Naive thymus-derived CD4-positive, alpha-beta T cell (primary cell): ENCODE data around the gene HLCS. TPM values are rescaled to one million over a fixed set of nuclear protein-coding genes. Genes with fewer than 3 reads are reported as not detected.
"Not testable (repeated sequence)": the region's sequence is repeated elsewhere in the genome, so short reads cannot be mapped to it uniquely, and the experiment has no call there.

Source experiments
- ATAC-seq: fragments of 150-1000 bp; cut with Tn5 transposase; 2 replicates; pipeline ENCODE4 v1.10.0; 2021; ENCODE audit warnings: mild to moderate bottlenecking, moderate library complexity
- CTCF ChIA-PET: fragments of 350-600 bp; sonication (Branson Sonifier 250); formaldehyde crosslinking; loops from one replicate; lab custom pipeline; 2021; ENCODE audit warnings: antibody characterized with exemption; lab: Charles Lee
- POLR2A ChIA-PET: fragments of 350-600 bp; sonication (Branson Sonifier 250); formaldehyde crosslinking; loops from one replicate; lab custom pipeline; 2021; ENCODE audit warnings: antibody characterized with exemption, inconsistent platforms; lab: Charles Lee
- DNase-seq, 9 donors: peaks; one replicate each; pipeline versions ENCODE4 v3.0.0 to v3.0.0-alpha.2; 2020 to 2022; ENCODE audit warnings: mixed read lengths in 1 of 9
- H3K27ac ChIP-seq: one replicate; pipeline ENCODE4 v1.7.0; 2013; ENCODE audit warnings: mild to moderate bottlenecking, low read depth, low read length, moderate library complexity
- H3K27me3 ChIP-seq, 2 donors: one replicate each; pipeline ENCODE4 v1.7.0; 2013; ENCODE audit warnings: low read length in 2 of 2, mild to moderate bottlenecking in 2 of 2, moderate library complexity in 2 of 2; ENCODE audit not compliant: control insufficient read depth in 2 of 2, insufficient read depth in 2 of 2
- H3K36me3 ChIP-seq, 3 experiments: 1 replicate in 2 of 3; 2 replicates in 1 of 3; pipeline ENCODE4 v1.7.0; 2013; ENCODE audit warnings: low read length in 3 of 3, mild to moderate bottlenecking in 3 of 3, moderate library complexity in 1 of 3; ENCODE audit not compliant: insufficient read depth in 3 of 3, control insufficient read depth in 2 of 3
- H3K4me1 ChIP-seq, 2 donors: one replicate each; pipeline ENCODE4 v1.7.0; 2013; ENCODE audit warnings: low read length in 2 of 2, mild to moderate bottlenecking in 2 of 2, moderate library complexity in 1 of 2; ENCODE audit not compliant: control insufficient read depth in 2 of 2, insufficient read depth in 2 of 2
- H3K4me3 ChIP-seq: 2 replicates; pipeline ENCODE4 v1.7.0; 2013; ENCODE audit warnings: mild to moderate bottlenecking, low read length
- H3K9me3 ChIP-seq, 3 experiments: 1 replicate in 2 of 3; 2 replicates in 1 of 3; pipeline ENCODE4 v1.7.0; 2013; ENCODE audit warnings: low read length in 3 of 3; ENCODE audit not compliant: control insufficient read depth in 2 of 3
- H3K27ac Mint-ChIP-seq, 9 donors: one replicate each; pipeline ENCODE4 v1.8.0; 2020 to 2022; ENCODE audit warnings: mixed read lengths in 9 of 9, mild to moderate bottlenecking in 8 of 9, moderate library complexity in 5 of 9, inconsistent platforms in 2 of 9
- H3K27me3 Mint-ChIP-seq, 5 donors: one replicate each; pipeline ENCODE4 v1.8.0; 2021 to 2022; ENCODE audit warnings: mixed read lengths in 5 of 5, mild to moderate bottlenecking in 1 of 5
- H3K36me3 Mint-ChIP-seq, 5 donors: one replicate each; pipeline ENCODE4 v1.8.0; 2020 to 2022; ENCODE audit warnings: mixed read lengths in 5 of 5, mild to moderate bottlenecking in 3 of 5, inconsistent platforms in 1 of 5
- H3K4me1 Mint-ChIP-seq, 7 donors: one replicate each; pipeline ENCODE4 v1.8.0; 2020 to 2022; ENCODE audit warnings: mixed read lengths in 7 of 7, mild to moderate bottlenecking in 3 of 7, inconsistent platforms in 1 of 7
- H3K4me3 Mint-ChIP-seq, 10 donors: one replicate each; pipeline ENCODE4 v1.8.0; 2020 to 2022; ENCODE audit warnings: mild to moderate bottlenecking in 10 of 10, mixed read lengths in 10 of 10, moderate library complexity in 6 of 10, inconsistent platforms in 2 of 10
- H3K9me3 Mint-ChIP-seq, 11 donors: one replicate each; pipeline ENCODE4 v1.8.0; 2020 to 2022; ENCODE audit warnings: mixed read lengths in 11 of 11, mild to moderate bottlenecking in 4 of 11, inconsistent platforms in 1 of 11, moderate library complexity in 1 of 11
- intact Hi-C, 2 donors: fragments of 100-400 bp; cut with micrococcal nuclease; formaldehyde crosslinking; loops; one replicate each; pipeline ENCODE4 v1.15.1; 2023
- polyA plus RNA-seq, 2 donors: library from polyadenylated mRNA; unstranded; fragments of 300-500 nt; fragmentation: Illumina TruSeq; gene quantifications; one replicate each; pipeline ENCODE4 v1.2.3, GENCODE V29; 2021
- total RNA-seq, 6 experiments: library from RNA in 5 of 6; stranded (reverse) in 5 of 6; gene quantifications; 1 replicate in 5 of 6; 2 replicates in 1 of 6; pipeline ENCODE4 v1.2.3 and lab custom pipeline; 2021 to 2026

The HLCS gene
- total and polyA plus RNA-seq, 7 experiments from 2014 or later: 7.0 to 19.3 (median 9.0) TPM

DNA sequence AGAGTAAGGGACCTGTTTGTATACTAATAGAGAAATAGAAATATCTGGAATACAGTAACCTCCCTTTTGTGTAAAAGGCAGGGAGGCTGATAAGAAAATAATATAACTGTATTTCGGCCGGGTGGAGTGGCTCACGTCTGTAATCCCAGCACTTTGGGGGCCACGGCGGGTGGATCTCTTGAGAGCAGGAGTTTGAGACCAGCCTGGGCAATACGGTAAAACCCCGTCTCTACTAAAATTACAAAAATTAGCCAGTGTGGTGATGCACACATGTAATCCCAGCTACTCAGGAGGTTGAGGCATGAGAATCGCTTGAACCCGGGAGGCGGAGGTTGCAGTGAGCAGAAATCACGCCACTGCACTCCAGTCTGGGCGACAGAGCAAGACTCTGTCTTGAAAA, 28.8 kb upstream of the HLCS start:
- H3K27me3 ChIP-seq, intact Hi-C loops, H3K4me3 Mint-ChIP-seq, DNase-seq, H3K36me3 ChIP-seq, H3K4me3 ChIP-seq, ATAC-seq, H3K9me3 Mint-ChIP-seq, H3K27ac ChIP-seq, POLR2A ChIA-PET, H3K4me1 ChIP-seq, H3K27ac Mint-ChIP-seq, CTCF ChIA-PET, H3K36me3 Mint-ChIP-seq, H3K4me1 Mint-ChIP-seq, H3K9me3 ChIP-seq: not testable (repeated sequence)
- peaks cover 0 to 13% (median 0%) of the 10 kb centered on the region in 5 donors for H3K27me3 Mint-ChIP-seq

DNA sequence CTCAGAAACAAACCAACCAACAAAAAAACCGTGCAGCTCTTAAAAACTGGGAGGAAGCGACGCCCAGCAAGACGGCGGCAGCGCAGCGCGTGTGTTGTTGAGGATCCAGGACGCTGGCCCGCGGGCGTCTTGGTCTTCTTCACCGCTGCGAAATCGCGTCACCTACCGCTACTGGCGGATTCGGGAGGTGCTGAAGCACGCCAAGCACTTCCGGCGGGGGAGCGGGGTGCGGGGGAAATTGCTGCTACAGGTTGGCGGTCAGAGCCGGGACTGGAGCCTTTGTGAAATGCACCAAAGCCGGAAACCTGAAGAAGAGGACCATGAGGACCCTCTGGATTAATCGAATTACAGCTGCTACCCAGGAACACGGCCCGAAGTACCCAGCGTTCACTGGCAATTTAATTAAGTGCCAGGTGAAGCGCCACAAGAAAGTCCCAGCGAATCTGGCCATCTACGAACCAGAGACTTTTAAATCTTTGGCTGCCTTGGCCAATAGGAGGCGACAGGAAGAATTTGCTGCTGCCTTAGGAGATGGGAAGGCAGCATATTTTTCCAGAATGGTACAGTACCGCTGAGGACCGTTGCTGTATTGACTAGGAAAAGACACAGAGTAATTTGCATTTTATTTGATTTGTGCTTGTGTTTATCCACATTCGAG, 28.2 kb upstream of the HLCS start:
- ChIA-PET POLR2A (no interaction called here), CTCF (no interaction called here)
- peak overlapping the region in 1 of 9 donors; percentile 13 for H3K27ac Mint-ChIP-seq
- intact Hi-C loops: no loop called here
- H3K27me3 ChIP-seq: no peaks in the 10 kb centered on the region
- DNase-seq (peak in 4 of 9 donors; percentile 14 to 50 (median 37)), ATAC-seq (no peak)
- peaks cover 0 to 13% (median 0%) of the 10 kb centered on the region in 5 donors for H3K27me3 Mint-ChIP-seq
- peak overlapping the region in 3 of 10 donors; percentile 17 to 65 (median 38) for H3K4me3 Mint-ChIP-seq
- peaks cover 0 to 5% (median 0%) of the 10 kb centered on the region in 11 donors for H3K9me3 Mint-ChIP-seq
- H3K9me3 ChIP-seq: no peaks in the 10 kb centered on the region
- no peak overlapping the region for H3K4me3 ChIP-seq
- no peak overlapping the region for H3K27ac ChIP-seq
- H3K36me3 Mint-ChIP-seq: no peaks in the 10 kb centered on the region
- H3K4me1 Mint-ChIP-seq: peaks cover 4 to 9% (median 5%) of the 10 kb centered on the region in 7 donors
- H3K36me3 ChIP-seq: no peaks in the 10 kb centered on the region
- no peaks in the 10 kb centered on the region for H3K4me1 ChIP-seq

- peaks cover 0 to 5% (median 2%) of the 10 kb centered on the region in 11 donors for H3K9me3 Mint-ChIP-seq
- intact Hi-C loops: no loop called here
- POLR2A ChIA-PET: no interaction called here
Measured at GRCh38 chr21:36992671-36993070, 26.2 kb upstream of the HLCS start.

GRCh38 chr21:36990508-36991205, 24.2 kb upstream of the HLCS start:
- CTCF ChIA-PET: interaction anchor here (0.7 to 3.8 kb wide), 7 partner anchors 8 to 405 kb away, joined by 3 to 25 read pairs (median 4); partner anchors contain the start of gene HLCS
- Mint-ChIP-seq H3K9me3 (peaks cover 0 to 5% (median 2%) of the 10 kb centered on the region in 11 donors), H3K36me3 (peaks cover 0 to 5% (median 0%) of the 10 kb centered on the region in 5 donors), H3K4me3 (peak overlapping the region; percentile 75 to 95 (median 90)), H3K4me1 (peaks cover 4 to 35% (median 26%) of the 10 kb centered on the region in 7 donors), H3K27me3 (peaks cover 0 to 5% (median 0%) of the 10 kb centered on the region in 5 donors), H3K27ac (peak overlapping the region; percentile 71 to 94 (median 80))
- DNase-seq: no peak
- Histone ChIP-seq H3K27ac (no peak overlapping the region), H3K9me3 (no peaks in the 10 kb centered on the region), H3K4me1 (peaks cover 0 to 4% of the 10 kb centered on the region in 2 donors), H3K36me3 (no peaks in the 10 kb centered on the region), H3K27me3 (no peaks in the 10 kb centered on the region), H3K4me3 (peak overlapping the region; percentile 66)
- ATAC-seq: no peak
- intact Hi-C loops: loop anchor here (1.0 kb wide), 4 partner anchors 13 to 486 kb away; partner anchors contain the start of genes PIGP (in 1 of the 2) and TTC3 (in 1 of the 2)
- POLR2A ChIA-PET: interaction anchor here (1.0 to 3.3 kb wide), 3 partner anchors 17 to 82 kb away, joined by 3 to 24 read pairs (median 5); partner anchors contain the start of gene HLCS

More at GRCh38 chr21:36992671-36993070, 26.2 kb upstream of the HLCS start:
- H3K27ac ChIP-seq: no peak overlapping the region
- Mint-ChIP-seq H3K27ac (peak overlapping the region in 1 of 9 donors; percentile 47), H3K27me3 (peaks cover 0 to 11% (median 0%) of the 10 kb centered on the region in 5 donors), H3K4me3 (no peak overlapping the region), H3K36me3 (peaks cover 0 to 1% (median 0%) of the 10 kb centered on the region in 5 donors), H3K4me1 (peaks cover 4 to 20% (median 14%) of the 10 kb centered on the region in 7 donors)
- DNase-seq (no peak), ATAC-seq (no peak)
- no peaks in the 10 kb centered on the region for H3K36me3 ChIP-seq
- no peaks in the 10 kb centered on the region for H3K4me1 ChIP-seq
- CTCF ChIA-PET: interaction anchor here (3.8 kb wide), 1 partner anchor 26 kb away, joined by 25 read pairs; the partner anchor contains the start of gene HLCS
- H3K9me3 ChIP-seq: no peaks in the 10 kb centered on the region
- no peaks in the 10 kb centered on the region for H3K27me3 ChIP-seq
- H3K4me3 ChIP-seq: no peak overlapping the region

GRCh38 chr21:36989699-36990507, 23.4 kb upstream of the HLCS start:
- H3K36me3 Mint-ChIP-seq: peaks cover 0 to 5% (median 0%) of the 10 kb centered on the region in 5 donors

More at GRCh38 chr21:36989699-36990507, 23.4 kb upstream of the HLCS start:
- Histone ChIP-seq H3K4me3 (peak overlapping the region; percentile 66), H3K4me1 (peaks cover 0 to 4% of the 10 kb centered on the region in 2 donors), H3K27ac (peak overlapping the region; percentile 69), H3K27me3 (no peaks in the 10 kb centered on the region), H3K36me3 (no peaks in the 10 kb centered on the region), H3K9me3 (no peaks in the 10 kb centered on the region)
- H3K9me3 Mint-ChIP-seq: peaks cover 0 to 5% (median 2%) of the 10 kb centered on the region in 11 donors
- peak overlapping the region; percentile 71 to 94 (median 87) for H3K27ac Mint-ChIP-seq
- ChIA-PET POLR2A (interaction anchor here (0.6 to 3.3 kb wide), 6 partner anchors 17 to 462 kb away, joined by 3 to 24 read pairs (median 3); partner anchors contain the start of genes HLCS and RIPPLY3), CTCF (interaction anchor here (0.7 to 3.8 kb wide), 11 partner anchors 8 to 486 kb away, joined by 3 to 25 read pairs (median 4); partner anchors contain the start of gene HLCS)
- intact Hi-C loops: loop anchor here (1.0 to 10.0 kb wide), 12 partner anchors 13 to 833 kb away; partner anchors contain the start of genes HLCS (in 2 of the 2), PIGP (in 2 of the 2), TTC3 (in 2 of the 2) and DOP1B (in 1 of the 2)
- peak; percentile 90 for ATAC-seq
- peak overlapping the region; percentile 83 to 95 (median 90) for H3K4me3 Mint-ChIP-seq
- DNase-seq: peak; percentile 63 to 95 (median 74)
- peaks cover 0 to 3% (median 0%) of the 10 kb centered on the region in 5 donors for H3K27me3 Mint-ChIP-seq
- peaks cover 4 to 36% (median 28%) of the 10 kb centered on the region in 7 donors for H3K4me1 Mint-ChIP-seq
